8988T (cell line): Measurements from ENCODE around the gene LIPA.
"Not testable (repeated sequence)": the region's sequence is repeated elsewhere in the genome, so short reads cannot be mapped to it uniquely, and the experiment has no call there.

ENCODE experiments used
- DNase-seq: peaks from one replicate; pipeline ENCODE4 v3.0.0; 2011

Gene LIPA

GRCh38 chr10:89207181-89207800, 44.3 kb downstream of the LIPA start, which contains the start of gene CH25H:
TSS of gene CH25H (minus strand) at chr10:89207317. CDS start at chr10:89207292, 25 bp downstream.
- DNase-seq: no peak

GRCh38 chr10:89206402-89207180, 45.0 kb downstream of the LIPA start:
- DNase-seq: no peak

- no peak for DNase-seq
Observed at GRCh38 chr10:89204621-89205185, 46.9 kb downstream of the LIPA start.

GRCh38 chr10:89203237-89203636, 48.3 kb downstream of the LIPA start:
- DNase-seq: no peak

GRCh38 chr10:89202033-89202425, 49.5 kb downstream of the LIPA start:
- DNase-seq: no peak

- no peak for DNase-seq
Observed at GRCh38 chr10:89201345-89202032, 50.1 kb downstream of the LIPA start.

GRCh38 chr10:89197473-89197872, 54.1 kb downstream of the LIPA start:
- DNase-seq: no peak

GRCh38 chr10:89191301-89191700, 60.3 kb downstream of the LIPA start:
- not testable (repeated sequence) for DNase-seq

GRCh38 chr10:89189211-89189734, 62.3 kb downstream of the LIPA start:
- DNase-seq: no peak

- DNase-seq: no peak
Observed at GRCh38 chr10:89185658-89186057, 65.9 kb downstream of the LIPA start.

GRCh38 chr10:89184638-89185037, 66.9 kb downstream of the LIPA start:
- DNase-seq: no peak

GRCh38 chr10:89183571-89183970, 68.0 kb downstream of the LIPA start:
- DNase-seq: no peak

GRCh38 chr10:89182894-89183293, 68.7 kb downstream of the LIPA start:
- no peak for DNase-seq

- no peak for DNase-seq
Observed at GRCh38 chr10:89175816-89176215, 75.8 kb downstream of the LIPA start.

- no peak for DNase-seq
Observed at GRCh38 chr10:89173075-89173474, 78.5 kb downstream of the LIPA start.

- DNase-seq: no peak
Observed at GRCh38 chr10:89171996-89172395, 79.6 kb downstream of the LIPA start.

- no peak for DNase-seq
Observed at GRCh38 chr10:89171263-89171872, 80.2 kb downstream of the LIPA start.

GRCh38 chr10:89168354-89168900, 83.1 kb downstream of the LIPA start:
- DNase-seq: not testable (repeated sequence)

GRCh38 chr10:89167915-89168314, 83.7 kb downstream of the LIPA start:
- DNase-seq: no peak

- no peak for DNase-seq
Observed at GRCh38 chr10:89165923-89166322, 85.7 kb downstream of the LIPA start.

- DNase-seq: no peak
Observed at GRCh38 chr10:89164920-89165319, 86.7 kb downstream of the LIPA start.

GRCh38 chr10:89164080-89164479, 87.5 kb downstream of the LIPA start:
- DNase-seq: no peak
